ENCODE results near the gene ATXN7.

The ATXN7 gene

DNA sequence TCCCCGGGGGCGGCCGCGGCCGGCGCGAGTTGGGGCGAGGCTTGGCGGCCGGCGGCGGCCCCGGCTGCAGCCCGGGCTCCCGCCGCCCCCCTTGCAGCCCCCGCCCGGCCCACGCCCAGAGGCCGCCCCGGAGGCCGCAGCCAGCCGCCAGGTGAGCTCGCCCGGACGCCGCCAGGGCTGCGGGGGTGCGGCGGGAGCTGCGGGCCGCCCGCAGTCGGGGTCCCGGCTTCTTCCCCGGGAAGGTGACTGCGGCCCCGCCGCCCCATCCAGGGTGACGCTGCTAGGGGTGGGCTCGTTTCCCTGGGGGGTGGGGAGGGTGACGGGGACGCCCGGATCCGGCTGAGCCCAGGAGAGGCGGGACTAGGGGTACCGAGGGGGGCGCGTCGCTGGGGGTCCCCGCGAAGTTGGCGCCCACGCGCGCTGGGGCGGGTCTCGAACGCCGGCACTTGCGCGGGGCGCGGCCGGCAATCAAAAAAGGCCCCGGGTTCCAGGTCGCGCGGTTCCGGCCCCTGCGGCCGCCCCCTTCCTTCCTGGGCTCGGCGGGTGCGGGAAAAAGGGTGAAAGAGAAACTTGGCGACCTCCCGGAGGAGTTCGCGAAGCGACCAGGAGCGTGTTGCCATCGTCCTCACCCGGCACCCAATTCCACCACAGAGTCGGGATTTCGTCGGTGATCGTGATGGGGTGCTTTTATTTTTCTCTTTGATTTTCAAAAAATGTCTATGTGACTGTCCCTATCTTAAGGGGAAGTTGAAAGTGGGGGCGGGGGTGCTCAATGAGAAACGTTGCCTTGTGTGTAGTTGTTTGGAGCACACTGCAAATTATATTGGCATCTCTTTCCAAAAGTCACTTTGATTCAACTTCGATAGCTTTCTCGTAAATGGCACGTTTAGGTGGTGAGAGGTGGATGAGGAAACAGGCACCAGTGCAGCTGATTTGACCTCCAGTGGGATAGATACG, 619 bp downstream of the ATXN7 start:
- peak; percentile 12 for DNase-seq (ENCODE audit: low read depth)

GRCh38 chr3:63864965-63865327, 1.3 kb downstream of the ATXN7 start:
- DNase-seq (ENCODE audit: low read depth): no peak

- DNase-seq (ENCODE audit: low read depth): no peak
Observed at GRCh38 chr3:63867225-63867624, 3.6 kb downstream of the ATXN7 start.

DNA sequence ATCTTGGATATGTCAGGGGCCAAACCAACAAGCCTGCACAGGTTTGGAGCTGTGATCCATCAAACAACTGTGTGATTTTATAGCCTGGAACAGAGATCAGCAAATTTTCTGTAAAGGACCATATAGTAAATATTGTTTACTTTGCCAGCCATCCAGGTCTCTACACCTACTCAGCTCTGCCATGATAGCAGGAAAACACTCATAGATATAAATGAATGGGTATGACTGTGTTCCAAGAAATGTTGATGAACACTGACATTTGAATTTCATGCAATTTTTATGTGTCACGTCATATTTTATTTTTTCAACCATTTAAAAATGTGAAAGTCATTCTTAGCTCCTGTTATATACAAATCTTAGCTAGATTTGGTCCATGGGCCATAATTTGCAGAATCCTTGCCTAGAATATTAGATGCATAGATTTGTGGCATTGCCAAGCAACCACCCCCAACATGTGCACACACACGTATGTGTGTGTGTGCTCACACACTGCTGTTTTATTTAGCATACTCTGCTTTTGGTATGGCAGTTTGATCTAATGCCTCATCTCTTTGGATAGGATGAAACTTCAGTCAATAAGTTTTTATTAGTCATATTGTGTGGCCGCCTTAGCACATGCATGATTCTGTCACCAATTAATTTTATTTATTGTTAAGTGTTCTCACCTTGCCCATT, 6.4 kb downstream of the ATXN7 start:
- DNase-seq (ENCODE audit: low read depth): no peak

DNA sequence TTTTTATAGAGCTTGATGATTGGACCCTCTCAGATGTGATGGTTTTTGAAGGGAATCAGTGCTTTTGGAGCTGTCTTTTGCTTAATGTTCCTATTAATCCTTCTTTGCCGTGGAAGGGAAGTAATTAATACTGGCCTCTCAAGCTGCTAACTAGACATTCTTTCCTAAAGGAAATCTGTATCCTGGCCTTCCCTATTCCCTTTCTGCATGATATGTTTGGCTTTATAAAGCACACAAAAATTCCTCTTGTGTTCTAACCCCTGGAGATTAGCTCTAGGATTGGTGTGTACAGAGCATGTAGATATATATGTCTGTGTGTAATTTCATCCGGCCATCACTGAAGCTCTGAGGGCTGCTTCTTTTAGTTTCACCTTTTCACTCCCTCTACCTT, 6.9 kb downstream of the ATXN7 start:
- no peak for DNase-seq (ENCODE audit: low read depth)

DNA sequence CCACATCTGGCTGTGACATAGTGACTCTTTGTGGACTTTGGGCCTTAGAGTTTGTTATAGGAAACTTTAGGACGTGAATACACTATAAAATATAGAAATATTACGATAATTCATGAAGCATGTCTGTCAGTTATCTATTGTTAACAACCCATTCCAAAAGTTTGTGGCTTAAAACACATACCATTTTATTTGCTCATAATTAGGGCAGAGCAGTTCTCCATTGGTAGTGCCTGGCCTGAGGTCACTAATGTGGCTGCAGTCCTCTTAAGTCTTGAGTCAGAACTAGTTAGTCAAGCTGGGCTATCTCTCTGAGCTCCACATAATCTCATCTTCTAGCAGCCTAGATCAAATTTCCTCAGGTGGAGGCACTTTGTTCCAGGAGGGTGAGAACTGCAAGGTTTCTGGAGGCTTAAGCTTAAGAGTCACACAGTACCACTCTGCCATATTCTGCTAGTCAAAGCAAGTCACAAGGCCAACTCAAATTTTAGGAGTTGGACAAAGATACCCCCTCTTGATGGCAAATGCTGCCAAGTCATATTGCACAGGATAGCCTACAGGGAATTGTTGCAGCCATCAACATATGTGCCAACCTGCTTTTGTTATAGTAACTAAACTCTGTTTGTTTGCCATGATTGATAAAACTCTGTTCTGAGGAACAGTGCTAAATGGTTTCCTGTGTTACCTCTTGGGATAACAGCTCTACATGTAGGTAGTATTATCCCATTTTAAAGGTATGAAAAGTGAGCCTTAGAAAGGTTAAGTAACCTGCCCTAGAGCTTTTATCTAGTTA, 8.7 kb downstream of the ATXN7 start:
- no peak for DNase-seq (ENCODE audit: low read depth)

- DNase-seq (ENCODE audit: low read depth): no peak
Observed at GRCh38 chr3:63874769-63875168, 11.1 kb downstream of the ATXN7 start.

GRCh38 chr3:63875510-63875909, 11.8 kb downstream of the ATXN7 start:
- DNase-seq (ENCODE audit: low read depth): no peak

- no peak for DNase-seq (ENCODE audit: low read depth)
Observed at GRCh38 chr3:63876260-63876659, 12.6 kb downstream of the ATXN7 start.

DNA sequence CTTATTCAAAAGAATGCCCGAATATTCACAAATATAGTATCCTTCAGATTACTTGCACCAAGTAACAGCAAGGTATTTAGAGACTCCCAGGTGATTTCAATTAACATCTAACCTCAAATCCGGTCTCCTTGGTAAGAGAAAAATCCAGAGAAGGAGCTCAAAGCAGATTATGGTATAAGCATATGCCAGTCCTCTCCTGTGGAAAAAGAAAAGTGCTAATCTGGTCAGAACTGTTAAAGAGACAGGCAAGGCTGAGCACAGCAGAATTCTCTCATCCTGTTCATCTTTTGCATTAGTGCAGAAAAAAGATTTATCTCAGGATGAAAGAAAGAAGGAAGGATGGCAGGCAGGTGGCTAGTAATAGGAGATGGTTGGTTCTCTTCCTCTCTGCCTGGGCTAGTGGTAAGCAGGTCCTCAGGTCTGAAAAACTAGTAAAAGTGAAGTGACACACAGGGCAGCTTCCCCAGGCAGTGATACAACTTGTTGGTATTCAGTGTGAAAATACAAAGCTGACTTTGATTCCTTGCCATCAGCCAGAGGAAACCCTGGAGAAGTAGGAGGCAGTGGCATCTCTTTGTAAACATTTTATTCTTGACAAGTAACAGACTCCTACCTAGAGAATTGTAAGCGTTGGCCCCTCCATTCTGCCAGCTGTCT, 14.2 kb downstream of the ATXN7 start:
- no peak for DNase-seq (ENCODE audit: low read depth)

DNA sequence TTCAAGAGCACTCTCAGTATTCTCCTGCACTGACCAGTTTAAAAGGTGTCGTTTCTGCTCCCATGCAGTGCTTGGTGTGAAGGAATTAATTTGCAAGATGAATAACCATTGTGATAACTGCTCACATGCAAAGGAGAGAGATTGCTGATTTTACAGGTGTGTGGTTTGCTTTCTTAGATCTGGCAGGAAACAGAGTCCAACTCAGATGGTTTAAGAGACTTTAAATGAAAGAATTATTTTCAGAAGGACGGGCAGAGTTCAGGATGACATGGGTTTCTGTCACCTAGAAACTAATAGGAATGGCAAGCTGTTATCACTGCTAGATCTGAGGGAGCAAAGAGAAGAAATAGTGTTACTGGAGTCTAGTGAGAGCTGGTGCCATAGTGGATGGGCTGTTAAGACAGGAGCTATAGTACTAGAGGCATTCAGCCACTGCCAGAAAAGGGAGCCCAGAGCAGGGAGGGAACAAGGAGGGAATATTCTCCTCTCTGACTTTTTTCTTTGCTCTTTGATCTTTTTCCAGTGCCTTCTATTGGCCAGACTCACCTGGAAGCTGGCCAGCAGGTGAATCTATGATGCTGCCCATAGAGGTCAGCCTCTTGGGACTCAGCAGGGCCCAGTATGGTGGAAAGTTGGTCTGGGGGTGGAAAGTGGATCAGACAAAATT, 14.9 kb downstream of the ATXN7 start:
- DNase-seq (ENCODE audit: low read depth): no peak

GRCh38 chr3:63880653-63881052, 17.0 kb downstream of the ATXN7 start:
- no peak for DNase-seq (ENCODE audit: low read depth)

DNA sequence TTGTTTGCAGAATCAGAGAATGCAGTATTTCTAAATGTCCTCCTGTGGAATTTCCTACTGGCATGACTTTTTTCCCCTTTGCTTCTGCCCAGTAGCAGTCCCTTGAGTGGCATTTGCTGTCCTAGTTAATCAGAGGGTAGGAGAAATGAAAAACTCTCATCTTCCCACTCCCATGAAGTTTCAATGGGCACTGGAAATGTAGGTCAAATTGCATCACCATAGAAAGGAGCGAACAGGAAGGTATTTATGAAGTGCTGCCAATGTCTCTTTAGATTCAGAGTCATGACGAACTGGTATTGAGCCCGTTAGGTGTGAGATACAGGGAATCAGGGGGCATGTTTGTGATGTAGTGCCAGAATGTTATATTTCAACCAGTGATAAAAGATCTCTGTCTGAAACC, 23.2 kb downstream of the ATXN7 start:
- no peak for DNase-seq (ENCODE audit: low read depth)

DNA sequence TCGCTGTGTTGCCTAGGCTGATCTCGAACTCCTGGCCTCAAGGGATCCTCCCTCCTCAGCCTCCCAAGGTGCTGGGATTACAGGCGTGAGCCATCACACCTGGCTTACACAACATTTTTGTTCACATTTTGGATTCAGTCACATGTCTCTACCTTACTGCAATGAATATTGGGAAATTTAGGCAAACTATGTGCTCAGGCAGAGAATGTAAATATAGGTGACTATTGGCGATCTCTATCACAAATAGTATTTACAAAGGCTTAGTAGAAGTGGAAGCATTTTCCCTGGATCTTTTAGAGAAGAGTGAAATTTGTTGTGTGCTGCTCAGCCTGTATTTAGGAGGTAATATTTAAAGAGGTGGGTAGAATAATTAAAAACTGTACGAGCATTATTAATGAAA, 27.9 kb downstream of the ATXN7 start:
- DNase-seq (ENCODE audit: low read depth): no peak

DNA sequence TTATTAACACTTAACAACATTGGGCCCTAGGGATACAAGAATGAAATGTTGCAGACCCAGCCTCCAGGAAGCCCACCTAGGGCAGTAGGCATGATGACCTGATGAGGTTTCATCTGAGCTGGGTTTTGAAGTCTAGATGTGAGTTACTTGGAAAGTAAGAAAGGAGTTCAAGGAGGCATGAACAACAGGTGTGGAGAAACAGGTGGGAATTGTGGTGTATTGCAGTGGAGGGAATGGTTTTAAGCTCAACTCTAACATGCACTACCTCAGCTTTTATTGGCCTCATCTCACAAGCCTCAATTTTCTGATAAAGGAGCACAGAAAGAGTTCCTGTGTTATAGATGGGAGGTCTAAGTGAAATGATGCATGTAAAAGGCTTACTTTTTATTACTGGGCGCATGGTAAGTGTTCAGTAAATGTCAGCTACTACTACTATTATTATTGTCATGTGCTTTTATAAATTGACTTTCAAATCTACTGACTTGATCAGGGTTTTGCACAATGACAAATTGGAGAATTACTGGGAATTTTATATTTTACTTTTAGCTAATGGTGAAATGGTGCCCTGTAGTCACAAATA, 29.2 kb downstream of the ATXN7 start:
- DNase-seq (ENCODE audit: low read depth): no peak

- DNase-seq (ENCODE audit: low read depth): no peak
Observed at GRCh38 chr3:63895422-63896189, 31.9 kb downstream of the ATXN7 start.

- no peak for DNase-seq (ENCODE audit: low read depth)
Observed at GRCh38 chr3:63896332-63897030, 32.8 kb downstream of the ATXN7 start.

GRCh38 chr3:63900010-63900409, 36.3 kb downstream of the ATXN7 start:
- no peak for DNase-seq (ENCODE audit: low read depth)

DNA sequence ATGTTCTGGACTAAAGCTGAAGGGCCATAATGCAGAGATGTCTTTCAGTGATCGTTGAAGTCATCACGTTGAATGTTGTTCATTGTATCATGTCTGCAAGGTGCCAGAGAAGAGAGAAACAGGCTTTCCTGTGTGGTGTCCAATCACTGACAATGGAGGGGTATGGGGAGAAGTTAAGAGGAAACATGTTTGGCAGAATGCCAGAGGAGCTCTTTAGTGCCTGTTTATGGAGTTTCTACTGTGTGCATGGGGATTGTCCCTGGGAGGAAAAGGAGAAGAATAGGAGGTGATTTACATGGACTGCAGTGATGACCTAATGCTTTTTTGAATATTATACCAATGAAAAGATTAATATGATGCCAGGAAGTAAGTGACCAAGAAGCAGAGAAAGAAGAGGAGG, 36.8 kb downstream of the ATXN7 start:
- DNase-seq (ENCODE audit: low read depth): no peak
